HG03378 (cell line): Measurements from ENCODE around the gene IER3.
"Not testable (repeated sequence)": the region's sequence is repeated elsewhere in the genome, so short reads cannot be mapped to it uniquely, and the experiment has no call there.

Experiments
- ATAC-seq: cut with Tn5 transposase; IDR thresholded peaks from one replicate; pipeline ENCODE4 v1.9.1; 2021; ENCODE audit warnings: mild to moderate bottlenecking, moderate library complexity; ENCODE audit not compliant: unreplicated experiment

IER3 gene

GRCh38 chr6:30769088-30769852 lies 24.9 kb upstream of the IER3 start:
- ATAC-seq = no peak

GRCh38 chr6:30768634-30769087 lies 24.3 kb upstream of the IER3 start:
- no peak for ATAC-seq

GRCh38 chr6:30767944-30768301 lies 23.6 kb upstream of the IER3 start:
- no peak for ATAC-seq

- peak; percentile 48 for ATAC-seq
Observed at GRCh38 chr6:30767158-30767943, 23.0 kb upstream of the IER3 start.

GRCh38 chr6:30766461-30767157 lies 22.3 kb upstream of the IER3 start:
- no peak for ATAC-seq

GRCh38 chr6:30765495-30765894 lies 21.1 kb upstream of the IER3 start:
- not testable (repeated sequence) for ATAC-seq

- not testable (repeated sequence) for ATAC-seq
Observed at GRCh38 chr6:30764490-30765043, 20.2 kb upstream of the IER3 start.

GRCh38 chr6:30763618-30764489 lies 19.5 kb upstream of the IER3 start:
- no peak for ATAC-seq

GRCh38 chr6:30763155-30763617 lies 18.8 kb upstream of the IER3 start:
- no peak for ATAC-seq

GRCh38 chr6:30761791-30762429 lies 17.6 kb upstream of the IER3 start:
- no peak for ATAC-seq

- ATAC-seq = no peak
Observed at GRCh38 chr6:30760549-30760948, 16.2 kb upstream of the IER3 start.

- ATAC-seq = no peak
Observed at GRCh38 chr6:30759575-30760239, 15.4 kb upstream of the IER3 start.

GRCh38 chr6:30757261-30757904 lies 13.0 kb upstream of the IER3 start:
- no peak for ATAC-seq

GRCh38 chr6:30756405-30757003 lies 12.2 kb upstream of the IER3 start:
- ATAC-seq = not testable (repeated sequence)

- no peak for ATAC-seq
Observed at GRCh38 chr6:30754631-30755030, 10.3 kb upstream of the IER3 start.

- ATAC-seq = no peak
Observed at GRCh38 chr6:30752157-30752927, 8.0 kb upstream of the IER3 start.

GRCh38 chr6:30750379-30750668 lies 6.0 kb upstream of the IER3 start:
- no peak for ATAC-seq
